Activated naive CD8-positive, alpha-beta T cell treated with anti-CD3 and anti-CD28 coated beads, Interleukin-2, amount 50 U/mL, for 24 hours (primary cell): ENCODE measurements around the gene PSME2.

Experiments used
- ATAC-seq: fragments of 150-1000 bp; cut with Tn5 transposase; one replicate; pipeline ENCODE4 v1.10.0; 2021
- DNase-seq: peaks from one replicate; pipeline ENCODE4 v3.0.0; 2021
- H3K27ac Mint-ChIP-seq: one replicate; pipeline ENCODE4 v1.8.0; 2021; ENCODE audit warnings: mild to moderate bottlenecking, mixed read lengths
- H3K27me3 Mint-ChIP-seq: one replicate; pipeline ENCODE4 v1.8.0; 2021; ENCODE audit warnings: mixed read lengths
- H3K36me3 Mint-ChIP-seq: one replicate; pipeline ENCODE4 v1.8.0; 2021; ENCODE audit warnings: low read depth, mixed read lengths
- H3K4me1 Mint-ChIP-seq: one replicate; pipeline ENCODE4 v1.8.0; 2021; ENCODE audit warnings: mixed read lengths
- H3K4me3 Mint-ChIP-seq: one replicate; pipeline ENCODE4 v1.8.0; 2021; ENCODE audit warnings: mild to moderate bottlenecking, moderate library complexity, mixed read lengths
- H3K9me3 Mint-ChIP-seq: one replicate; pipeline ENCODE4 v1.8.0; 2021; ENCODE audit warnings: mixed read lengths

Gene PSME2

DNA sequence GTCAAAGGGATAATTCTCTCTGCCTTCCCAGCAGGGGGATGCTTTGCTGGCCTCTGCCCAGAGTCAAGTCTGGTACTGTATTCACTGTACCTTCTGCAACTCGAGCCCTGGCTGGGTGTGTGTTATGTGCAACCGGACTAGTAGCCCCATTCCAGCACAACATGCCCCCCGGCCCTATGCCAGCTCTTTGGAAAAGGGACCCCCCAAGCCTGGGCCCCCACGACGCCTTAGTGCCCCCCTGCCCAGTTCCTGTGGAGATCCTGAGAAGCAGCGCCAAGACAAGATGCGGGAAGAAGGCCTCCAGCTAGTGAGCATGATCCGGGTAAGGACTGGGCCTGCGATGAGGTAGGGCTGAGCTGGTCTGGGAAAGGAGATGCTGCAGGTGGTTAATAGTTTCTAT lies 4.2 kb upstream of the PSME2 start:
- Mint-ChIP-seq H3K27ac (no peak overlapping the region), H3K4me1 (peaks cover 29% of the 10 kb centered on the region), H3K4me3 (no peak overlapping the region), H3K9me3 (no peaks in the 10 kb centered on the region), H3K27me3 (no peaks in the 10 kb centered on the region), H3K36me3 (peaks cover 43% of the 10 kb centered on the region)
- ATAC-seq (no peak), DNase-seq (no peak)

GRCh38 chr14:24150061-24150460 lies 3.7 kb upstream of the PSME2 start:
- Mint-ChIP-seq H3K36me3 (peaks cover 43% of the 10 kb centered on the region), H3K27ac (no peak overlapping the region), H3K9me3 (no peaks in the 10 kb centered on the region), H3K4me3 (no peak overlapping the region), H3K4me1 (peaks cover 34% of the 10 kb centered on the region), H3K27me3 (no peaks in the 10 kb centered on the region)
- ATAC-seq (no peak), DNase-seq (no peak)

GRCh38 chr14:24149302-24149969 lies 3.0 kb upstream of the PSME2 start:
- DNase-seq (no peak), ATAC-seq (no peak)
- Mint-ChIP-seq H3K27me3 (no peaks in the 10 kb centered on the region), H3K4me1 (peaks cover 41% of the 10 kb centered on the region), H3K36me3 (peaks cover 47% of the 10 kb centered on the region), H3K27ac (peak overlapping the region; percentile 35), H3K4me3 (peak overlapping the region; percentile 95), H3K9me3 (no peaks in the 10 kb centered on the region)

DNA sequence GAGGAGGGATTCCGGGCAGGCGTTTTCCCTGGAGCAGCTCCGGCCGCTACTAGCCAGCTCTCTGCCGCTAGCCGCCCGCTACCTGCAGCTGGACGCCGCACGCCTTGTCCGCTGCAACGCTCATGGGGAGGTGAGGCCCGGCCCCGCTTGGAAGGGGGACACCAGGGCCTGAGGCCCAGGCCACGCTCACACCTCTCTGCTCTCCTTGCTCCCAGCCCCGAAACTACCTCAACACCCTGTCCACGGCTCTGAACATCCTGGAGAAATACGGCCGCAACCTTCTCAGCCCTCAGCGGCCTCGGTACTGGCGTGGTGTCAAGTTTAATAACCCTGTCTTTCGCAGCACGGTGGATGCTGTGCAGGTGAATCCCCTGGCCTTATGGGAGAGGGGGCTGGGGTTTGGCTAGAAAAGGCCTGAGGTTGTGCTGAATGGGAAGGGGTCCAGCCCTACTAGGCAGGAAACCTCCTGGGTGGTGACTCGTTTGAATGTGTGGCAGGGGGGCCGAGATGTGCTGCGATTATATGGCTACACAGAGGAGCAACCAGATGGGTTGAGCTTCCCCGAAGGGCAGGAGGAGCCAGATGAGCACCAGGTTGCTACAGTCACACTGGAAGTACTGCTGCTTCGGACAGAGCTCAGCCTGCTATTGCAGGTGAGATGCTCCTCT lies 1.5 kb upstream of the PSME2 start:
- H3K27ac Mint-ChIP-seq: peak overlapping the region; percentile 85
- H3K36me3 Mint-ChIP-seq: peaks cover 58% of the 10 kb centered on the region
- DNase-seq: no peak
- no peaks in the 10 kb centered on the region for H3K9me3 Mint-ChIP-seq
- H3K4me1 Mint-ChIP-seq: peaks cover 55% of the 10 kb centered on the region
- H3K27me3 Mint-ChIP-seq: no peaks in the 10 kb centered on the region
- H3K4me3 Mint-ChIP-seq: peak overlapping the region; percentile 95
- no peak for ATAC-seq

GRCh38 chr14:24146978-24147760 lies 759 bp upstream of the PSME2 start, which contains the start of gene RNF31:
Gene RNF31, plus strand, starts transcription at chr14:24147498. Its CDS starts 201 bp downstream, at chr14:24147699.
- H3K4me1 Mint-ChIP-seq: peaks cover 59% of the 10 kb centered on the region
- H3K36me3 Mint-ChIP-seq: peaks cover 61% of the 10 kb centered on the region
- peak; percentile 99 for DNase-seq
- H3K27ac Mint-ChIP-seq: peak within 1 kb of the TSS; percentile 99
- no peaks in the 10 kb centered on the region for H3K9me3 Mint-ChIP-seq
- peak; percentile 87 for ATAC-seq
- peak within 1 kb of the TSS; percentile 95 for H3K4me3 Mint-ChIP-seq
- H3K27me3 Mint-ChIP-seq: no peaks in the 10 kb centered on the region

DNA sequence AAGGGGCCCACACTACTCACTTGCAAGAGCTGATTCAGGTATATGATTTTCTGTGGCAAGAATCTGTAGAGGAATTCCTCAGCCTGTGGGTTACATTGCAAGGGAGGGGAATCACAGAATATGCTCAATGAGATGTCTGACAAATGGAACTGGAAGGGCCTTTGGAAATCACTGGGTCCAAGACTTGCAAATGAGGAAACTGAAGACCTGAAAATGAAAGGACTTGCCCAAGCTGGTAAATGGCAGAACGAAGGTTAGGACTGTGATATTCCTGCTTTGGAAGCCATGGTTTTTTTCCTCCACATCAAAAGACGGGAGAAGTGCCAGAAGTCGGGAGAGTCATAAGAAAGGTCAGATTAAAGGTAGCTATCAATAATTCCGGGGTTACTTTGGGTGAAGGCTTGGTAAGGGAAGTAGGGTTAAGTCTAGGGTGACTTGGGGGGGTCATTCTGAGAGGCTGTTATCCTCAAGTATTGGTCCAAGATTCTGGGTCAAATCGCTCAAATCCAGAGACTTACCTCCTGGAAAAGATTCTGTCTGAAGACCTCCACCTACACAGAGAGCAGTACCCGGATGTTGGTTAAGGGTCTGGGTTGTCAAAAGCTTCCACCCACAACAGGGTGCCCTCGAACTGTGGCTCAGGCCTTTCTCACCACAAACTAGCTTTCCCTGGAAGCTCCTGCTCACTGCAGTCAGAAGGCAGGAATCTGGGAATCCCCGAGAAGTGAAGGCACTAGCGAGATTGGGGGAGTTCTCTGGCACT lies 539 bp downstream of the PSME2 start:
- H3K4me3 Mint-ChIP-seq: peak overlapping the region; percentile 95
- no peaks in the 10 kb centered on the region for H3K9me3 Mint-ChIP-seq
- peaks cover 2% of the 10 kb centered on the region for H3K27me3 Mint-ChIP-seq
- no peak for ATAC-seq
- H3K36me3 Mint-ChIP-seq: peaks cover 60% of the 10 kb centered on the region
- peak overlapping the region; percentile 99 for H3K27ac Mint-ChIP-seq
- DNase-seq: no peak
- H3K4me1 Mint-ChIP-seq: peaks cover 68% of the 10 kb centered on the region

- Mint-ChIP-seq H3K9me3 (no peaks in the 10 kb centered on the region), H3K4me3 (peak overlapping the region; percentile 95), H3K27me3 (peaks cover 2% of the 10 kb centered on the region), H3K4me1 (peaks cover 68% of the 10 kb centered on the region), H3K36me3 (peaks cover 59% of the 10 kb centered on the region), H3K27ac (peak overlapping the region; percentile 99)
- ATAC-seq: no peak
- no peak for DNase-seq
Observed at GRCh38 chr14:24145219-24145618, 1.2 kb downstream of the PSME2 start.

DNA sequence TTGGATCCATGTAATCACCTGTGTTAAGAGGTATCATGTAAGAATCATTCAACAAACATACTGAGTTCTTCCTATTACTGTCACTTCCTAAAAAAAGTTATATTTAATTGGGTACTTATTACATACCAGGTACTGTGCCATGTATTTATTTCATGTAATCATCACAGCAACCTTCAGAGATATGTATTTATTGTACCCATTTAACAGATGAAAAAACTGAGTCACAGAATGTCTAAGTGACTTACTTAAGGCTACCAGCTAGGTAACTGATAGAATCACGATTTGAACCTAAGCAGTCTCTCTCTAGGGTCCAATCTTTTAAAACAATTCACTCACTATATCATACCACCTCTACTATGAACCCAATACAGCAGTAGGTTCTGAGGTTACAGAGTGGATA lies 2.0 kb downstream of the PSME2 start:
- Mint-ChIP-seq H3K9me3 (no peaks in the 10 kb centered on the region), H3K27me3 (peaks cover 2% of the 10 kb centered on the region), H3K4me3 (peak overlapping the region; percentile 95), H3K27ac (peak overlapping the region; percentile 99), H3K4me1 (peaks cover 69% of the 10 kb centered on the region), H3K36me3 (peaks cover 60% of the 10 kb centered on the region)
- DNase-seq: no peak
- ATAC-seq: no peak

GRCh38 chr14:24143511-24143910 lies 2.9 kb downstream of the PSME2 start:
- H3K4me3 Mint-ChIP-seq: peak overlapping the region; percentile 10
- no peaks in the 10 kb centered on the region for H3K9me3 Mint-ChIP-seq
- no peak for DNase-seq
- H3K36me3 Mint-ChIP-seq: peaks cover 62% of the 10 kb centered on the region
- H3K27me3 Mint-ChIP-seq: peaks cover 2% of the 10 kb centered on the region
- peak overlapping the region; percentile 99 for H3K27ac Mint-ChIP-seq
- no peak for ATAC-seq
- peaks cover 69% of the 10 kb centered on the region for H3K4me1 Mint-ChIP-seq

- peak; percentile 86 for ATAC-seq
- peaks cover 76% of the 10 kb centered on the region for H3K36me3 Mint-ChIP-seq
- H3K4me1 Mint-ChIP-seq: peaks cover 83% of the 10 kb centered on the region
- DNase-seq: peak; percentile 99
- peak within 1 kb of the TSS; percentile 98 for H3K4me3 Mint-ChIP-seq
- H3K27me3 Mint-ChIP-seq: peaks cover 2% of the 10 kb centered on the region
- peak within 1 kb of the TSS; percentile 93 for H3K27ac Mint-ChIP-seq
- H3K9me3 Mint-ChIP-seq: no peaks in the 10 kb centered on the region
Observed at GRCh38 chr14:24141097-24141880, 5.1 kb downstream of the PSME2 start, which contains the start of gene EMC9. Gene EMC9, minus strand, starts transcription at chr14:24141591. Its CDS starts 287 bp downstream, at chr14:24141304.

DNA sequence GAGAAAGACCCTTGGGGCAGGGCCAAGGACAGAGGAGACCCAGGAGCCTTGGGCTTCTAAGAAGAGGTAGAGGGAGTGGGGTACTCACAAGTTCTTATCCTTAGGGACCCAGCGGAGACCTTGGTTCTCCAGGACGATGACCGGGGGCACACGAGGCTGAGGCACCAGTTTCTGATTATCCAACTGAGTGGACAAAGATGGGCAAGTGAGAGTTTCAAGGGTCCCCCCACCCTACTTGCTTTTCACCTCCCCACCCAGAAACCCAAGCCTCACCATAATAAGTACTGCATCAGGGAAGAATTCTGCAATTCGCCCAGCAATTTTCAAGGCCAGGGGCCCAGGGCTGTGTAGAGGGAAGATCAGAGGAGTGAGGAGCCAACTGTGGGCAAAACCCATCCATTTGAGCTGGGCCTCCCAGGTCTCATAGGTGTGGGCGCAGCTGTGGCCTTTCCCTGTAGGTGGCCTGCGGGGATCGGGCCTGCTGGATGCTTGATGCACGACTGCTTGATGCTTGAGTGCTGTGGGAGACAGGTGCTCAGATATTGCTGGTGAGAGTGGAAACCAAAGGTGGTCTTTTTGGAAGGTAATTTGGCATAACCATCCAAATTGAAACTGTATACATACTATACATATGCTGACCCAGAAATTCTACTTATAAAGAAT lies 7.0 kb downstream of the PSME2 start:
- H3K4me1 Mint-ChIP-seq: peaks cover 73% of the 10 kb centered on the region
- H3K27me3 Mint-ChIP-seq: peaks cover 2% of the 10 kb centered on the region
- DNase-seq: no peak
- ATAC-seq: no peak
- H3K4me3 Mint-ChIP-seq: peak overlapping the region; percentile 98
- H3K36me3 Mint-ChIP-seq: peaks cover 59% of the 10 kb centered on the region
- no peaks in the 10 kb centered on the region for H3K9me3 Mint-ChIP-seq
- peak overlapping the region; percentile 38 for H3K27ac Mint-ChIP-seq

GRCh38 chr14:24138396-24139271 lies 7.8 kb downstream of the PSME2 start:
- DNase-seq: no peak
- H3K9me3 Mint-ChIP-seq: no peaks in the 10 kb centered on the region
- peaks cover 2% of the 10 kb centered on the region for H3K27me3 Mint-ChIP-seq
- peak overlapping the region; percentile 98 for H3K4me3 Mint-ChIP-seq
- ATAC-seq: no peak
- peaks cover 51% of the 10 kb centered on the region for H3K36me3 Mint-ChIP-seq
- peak overlapping the region; percentile 77 for H3K27ac Mint-ChIP-seq
- peaks cover 66% of the 10 kb centered on the region for H3K4me1 Mint-ChIP-seq
